ENCODE results near the gene CCDC85B.

GRCh38 chr11:65851811-65852507 is 38.5 kb upstream of the CCDC85B start:
- TF ChIP-seq ZNF274 (IDR thresholded peaks at IDR 0.05; ENCODE audit: low read depth, low read length) (no peak), SUZ12 (IDR thresholded peaks at IDR 0.05; ENCODE audit: extremely low read depth, insufficient read depth, insufficient read length) (no peak)
